ENCODE data around the gene CITED4. TPM values are rescaled to one million over a fixed set of nuclear protein-coding genes. Genes with fewer than 3 reads are reported as not detected.
A peak's percentile ranks its signal among the peaks of the same experiment; 100 is the strongest.

CITED4 gene
- total RNA-seq, 1 donor from 2014 or later: 7.9 TPM

DNA sequence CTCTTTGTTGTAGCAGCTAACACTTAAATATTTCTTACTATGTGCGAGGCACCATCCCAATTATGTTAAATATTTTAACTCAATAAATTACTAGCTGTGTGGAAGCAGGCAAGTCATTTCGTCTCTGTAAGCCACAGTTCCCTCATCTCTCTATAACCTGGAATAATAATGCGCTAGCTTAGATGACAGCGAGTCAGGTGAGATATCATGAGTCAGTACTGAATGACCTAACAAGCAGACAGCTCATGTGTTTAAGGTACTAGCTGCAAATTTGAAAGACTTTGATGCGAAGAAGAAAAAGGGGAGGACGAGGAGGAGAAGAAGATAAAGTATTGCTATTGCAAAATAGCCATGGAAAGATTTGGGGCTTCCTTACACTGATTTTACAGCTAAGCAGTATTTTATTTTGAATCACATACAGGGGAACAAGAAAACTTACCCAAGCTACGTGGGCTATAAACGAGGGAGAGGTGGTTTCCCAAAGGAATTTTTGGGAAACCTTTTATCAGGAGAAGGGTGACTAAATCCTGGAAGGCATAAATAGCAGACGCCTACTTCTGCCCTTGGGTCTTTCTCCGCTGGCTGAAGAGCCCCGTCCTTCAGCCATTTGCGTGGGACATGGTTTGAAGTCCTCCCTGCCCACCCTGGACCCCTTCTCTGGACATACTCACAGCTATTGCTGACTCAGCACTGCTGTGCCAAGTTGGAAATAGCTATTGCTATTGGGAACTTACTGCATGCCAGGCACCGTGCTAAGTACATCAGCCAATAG is 8.9 kb downstream of the CITED4 start:
- no peak for DNase-seq

DNA sequence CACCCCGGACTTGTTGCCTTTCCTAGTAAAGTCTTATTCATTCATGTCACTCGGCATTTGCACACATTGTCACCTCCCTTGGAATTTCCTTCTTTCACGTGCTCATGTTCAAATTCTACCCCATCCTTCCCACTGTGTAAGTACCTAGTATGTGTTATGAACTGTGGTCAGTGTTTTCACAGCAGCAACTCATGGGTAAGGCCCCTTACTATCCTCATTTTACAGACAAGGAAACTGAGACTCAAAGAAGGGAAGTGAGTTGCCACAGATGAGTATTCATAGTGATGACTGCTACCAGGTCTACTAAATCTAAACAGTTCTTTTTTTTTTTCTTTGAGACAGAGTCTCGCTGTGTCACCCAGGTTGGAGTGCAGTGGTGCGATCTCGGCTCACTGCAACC is 10.5 kb downstream of the CITED4 start:
- no peak for DNase-seq

- peak; percentile 89 for DNase-seq
Observed at GRCh38 chr1:40849801-40850592, 12.2 kb downstream of the CITED4 start.

DNA sequence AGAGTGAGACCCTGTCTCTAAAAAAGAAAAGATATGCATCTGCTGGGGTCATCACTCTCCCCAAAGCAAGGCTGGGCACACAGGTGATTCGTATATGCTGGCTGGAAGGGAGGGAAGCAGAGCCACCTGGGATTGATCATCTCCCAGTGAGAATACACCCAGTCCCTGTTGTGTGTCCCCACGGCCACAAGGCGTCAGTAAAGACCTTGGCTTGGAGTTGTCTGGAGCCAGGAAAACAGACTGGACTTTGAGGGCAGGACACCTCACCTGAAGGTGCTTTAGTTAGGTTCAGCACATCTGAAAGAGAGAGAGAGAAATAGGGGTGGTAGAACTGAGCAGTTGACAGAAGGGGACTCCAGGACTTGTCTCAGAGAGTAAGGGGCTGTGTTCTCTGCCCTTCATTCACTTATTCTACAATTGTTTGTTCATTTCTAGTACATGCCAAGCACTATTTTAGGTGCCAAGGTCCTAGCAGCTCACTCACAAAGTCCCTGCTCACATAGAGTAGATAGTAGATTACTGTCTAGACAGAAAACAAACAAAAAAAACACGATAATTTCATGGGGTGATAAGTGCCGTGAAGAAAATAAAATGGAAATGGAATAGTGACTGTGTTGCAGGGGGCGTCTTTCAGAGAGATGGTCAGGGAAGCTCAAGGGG is 13.5 kb downstream of the CITED4 start:
- peak; percentile 73 for DNase-seq

- DNase-seq: no peak
Observed at GRCh38 chr1:40847023-40847745, 15.0 kb downstream of the CITED4 start.

DNA sequence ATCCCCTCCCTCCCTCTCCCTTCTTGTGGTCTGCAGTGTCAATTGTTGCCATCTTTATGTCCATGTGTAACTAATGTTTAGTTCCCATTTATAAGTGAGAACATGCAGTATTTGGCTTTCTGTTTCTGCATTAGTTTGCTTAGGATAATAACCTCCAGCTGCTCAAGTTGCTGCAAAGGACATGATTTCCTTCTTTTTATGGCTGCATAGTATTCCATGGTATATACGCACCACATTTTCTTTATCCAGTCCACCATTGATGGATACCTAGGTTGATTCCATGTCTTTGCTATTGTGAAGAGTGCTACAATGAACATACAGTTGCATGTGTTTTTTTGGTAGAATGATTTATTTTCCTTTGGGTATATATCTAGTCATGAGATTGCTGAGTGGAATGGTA is 16.3 kb downstream of the CITED4 start:
- no peak for DNase-seq

GRCh38 chr1:40844887-40845878 is 17.0 kb downstream of the CITED4 start:
- no peak for DNase-seq

DNA sequence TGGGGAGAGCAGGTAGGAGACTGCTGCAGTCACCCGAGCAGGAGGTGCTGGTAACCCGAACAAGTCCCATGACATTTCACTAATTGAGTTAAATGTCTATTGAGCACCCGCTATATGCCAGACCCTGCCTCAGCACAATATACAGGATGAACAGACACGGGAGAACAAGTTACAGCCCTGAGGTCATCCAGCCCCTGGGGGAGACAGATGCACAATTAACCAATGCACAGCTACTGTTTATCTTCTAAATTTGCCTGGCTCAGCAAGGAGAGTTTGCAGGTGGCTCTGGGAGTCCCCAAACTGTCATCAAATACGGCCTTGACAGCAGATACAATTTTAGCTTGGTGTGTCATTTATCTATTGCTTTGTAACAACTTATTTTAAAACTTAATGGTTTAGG is 18.1 kb downstream of the CITED4 start:
- no peak for DNase-seq

DNA sequence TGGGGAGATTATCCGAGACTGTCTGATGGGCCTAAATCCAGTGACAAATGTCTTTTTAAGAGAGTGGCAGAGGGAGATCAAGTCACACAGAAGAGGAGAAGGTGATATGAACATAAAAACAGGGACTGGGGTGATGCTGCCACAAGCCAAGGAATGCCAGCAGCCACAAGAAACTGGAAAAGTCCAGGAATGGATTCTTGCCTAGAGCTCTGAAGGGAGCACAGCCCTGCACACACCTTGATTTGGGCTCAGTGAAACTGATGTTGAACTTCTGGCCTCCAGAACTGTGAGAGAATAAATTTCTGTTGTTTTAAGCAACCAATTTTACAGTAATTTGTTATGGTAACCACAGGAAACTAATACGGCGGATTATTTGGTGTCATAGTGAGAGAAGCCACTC is 19.5 kb downstream of the CITED4 start:
- DNase-seq: no peak

DNA sequence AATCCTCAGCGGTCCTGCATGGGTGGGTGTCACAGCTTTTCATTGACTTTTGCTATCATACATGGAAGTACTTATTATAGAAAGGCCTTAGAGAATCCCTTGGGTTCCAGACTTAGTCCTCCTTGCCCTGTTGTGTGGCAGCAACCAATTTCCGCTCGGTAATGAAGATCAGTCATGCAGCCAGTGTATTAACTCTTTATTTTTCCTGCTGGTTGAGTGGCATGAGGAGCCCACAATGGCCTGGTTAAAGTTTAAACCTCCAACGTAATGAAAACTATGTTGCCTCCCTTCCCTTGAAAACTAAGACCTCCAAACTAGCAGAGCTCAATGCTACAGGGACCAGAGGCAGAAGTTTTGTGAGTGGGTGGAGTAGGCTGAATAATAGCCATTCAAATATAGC is 20.0 kb downstream of the CITED4 start:
- DNase-seq: no peak

DNA sequence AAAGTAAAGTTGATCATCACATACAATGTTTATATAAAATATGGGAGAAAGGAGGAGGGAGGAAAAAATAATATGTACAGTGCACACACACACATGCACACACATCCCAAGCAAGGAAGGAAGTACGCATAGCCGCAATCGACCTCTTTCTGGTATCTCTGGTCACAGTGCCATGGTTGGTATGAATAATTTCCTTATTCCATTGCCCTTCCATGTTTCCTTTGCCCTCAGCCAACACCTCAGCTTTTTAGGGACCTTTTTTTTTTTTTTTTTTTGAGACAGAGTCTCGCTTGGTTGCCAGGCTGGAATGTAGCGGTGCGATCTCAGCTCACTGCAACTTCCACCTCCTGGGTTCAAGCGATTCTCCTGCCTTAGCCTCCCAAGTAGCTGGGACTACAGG is 20.6 kb downstream of the CITED4 start:
- no peak for DNase-seq

DNA sequence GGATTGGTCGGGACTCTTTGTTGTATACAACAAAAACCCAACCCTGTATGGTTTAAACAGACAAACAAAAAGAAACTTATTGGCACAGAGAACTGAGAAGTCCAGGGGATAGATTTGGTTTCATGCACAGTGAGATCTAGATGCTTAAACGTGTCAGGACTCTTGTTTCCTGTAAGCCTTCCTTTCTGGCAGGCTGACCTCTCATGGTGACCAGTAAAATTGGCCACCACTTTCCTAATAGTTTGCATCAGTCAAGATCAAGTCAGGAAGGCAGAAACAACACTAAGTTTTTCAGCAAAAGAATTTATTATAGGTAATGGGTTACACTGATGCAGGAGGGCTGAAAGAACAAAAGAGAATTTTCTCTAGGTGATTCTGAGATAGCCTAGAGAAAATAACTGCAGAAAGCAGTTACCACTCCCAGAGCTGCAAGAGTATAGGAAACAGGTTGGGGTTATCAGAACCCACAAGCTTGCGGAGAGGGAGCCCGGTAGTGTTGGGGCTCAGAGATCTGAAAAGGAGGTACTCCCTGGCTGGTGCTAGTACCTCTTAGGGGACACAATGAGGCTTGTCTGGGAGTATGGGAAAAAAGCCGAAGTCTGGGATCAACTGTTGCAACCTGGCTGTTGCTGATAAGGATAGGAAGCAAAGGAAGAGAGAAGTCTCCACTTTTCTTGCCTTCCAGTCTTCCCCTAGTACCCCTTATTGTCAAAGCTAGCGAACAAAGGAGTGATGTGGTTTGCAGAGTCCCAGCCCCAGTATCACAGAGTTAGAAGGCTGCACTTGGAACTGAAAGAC is 21.4 kb downstream of the CITED4 start:
- DNase-seq: no peak

- DNase-seq: no peak
Observed at GRCh38 chr1:40839943-40840335, 22.2 kb downstream of the CITED4 start.

- DNase-seq: no peak
Observed at GRCh38 chr1:40838980-40839942, 22.9 kb downstream of the CITED4 start.

GRCh38 chr1:40838045-40838979 is 23.9 kb downstream of the CITED4 start:
- DNase-seq: no peak

GRCh38 chr1:40837601-40838000 is 24.6 kb downstream of the CITED4 start:
- no peak for DNase-seq

DNA sequence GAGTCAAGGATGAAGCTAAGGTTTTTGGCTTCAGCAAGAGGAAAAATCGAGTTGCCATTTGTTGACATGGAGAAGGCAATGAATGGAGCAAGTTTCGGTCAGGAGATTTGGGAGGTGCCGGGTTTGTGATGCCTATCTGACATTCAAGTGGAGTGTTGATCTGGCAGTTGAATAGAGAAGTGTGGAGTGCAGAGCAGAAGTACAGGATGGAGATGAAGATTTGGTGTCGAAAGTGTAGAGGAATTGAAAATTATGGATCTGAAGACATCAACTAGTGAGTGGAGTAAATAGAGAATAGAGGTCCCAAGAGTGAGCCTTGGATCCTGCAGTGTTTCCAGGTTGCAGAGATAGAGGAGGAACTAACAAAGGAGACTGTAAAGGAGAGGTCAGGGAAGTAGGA is 25.9 kb downstream of the CITED4 start:
- DNase-seq: no peak

- no peak for DNase-seq
Observed at GRCh38 chr1:40834968-40835545, 27.1 kb downstream of the CITED4 start.
